GM20431 (cell line): Measurements from ENCODE around the gene PODXL2.
"Not testable (repeated sequence)": the region's sequence is repeated elsewhere in the genome, so short reads cannot be mapped to it uniquely, and the experiment has no call there.

ENCODE experiments used
- in situ Hi-C: fragments of 300-500 bp; cut with MseI, MboI; formaldehyde crosslinking; loops from one replicate; pipeline ENCODE4 v1.15.0; 2020; ENCODE audit warnings: low sequenced_read_pairs; ENCODE audit not compliant: unreplicated experiment

The PODXL2 gene

DNA sequence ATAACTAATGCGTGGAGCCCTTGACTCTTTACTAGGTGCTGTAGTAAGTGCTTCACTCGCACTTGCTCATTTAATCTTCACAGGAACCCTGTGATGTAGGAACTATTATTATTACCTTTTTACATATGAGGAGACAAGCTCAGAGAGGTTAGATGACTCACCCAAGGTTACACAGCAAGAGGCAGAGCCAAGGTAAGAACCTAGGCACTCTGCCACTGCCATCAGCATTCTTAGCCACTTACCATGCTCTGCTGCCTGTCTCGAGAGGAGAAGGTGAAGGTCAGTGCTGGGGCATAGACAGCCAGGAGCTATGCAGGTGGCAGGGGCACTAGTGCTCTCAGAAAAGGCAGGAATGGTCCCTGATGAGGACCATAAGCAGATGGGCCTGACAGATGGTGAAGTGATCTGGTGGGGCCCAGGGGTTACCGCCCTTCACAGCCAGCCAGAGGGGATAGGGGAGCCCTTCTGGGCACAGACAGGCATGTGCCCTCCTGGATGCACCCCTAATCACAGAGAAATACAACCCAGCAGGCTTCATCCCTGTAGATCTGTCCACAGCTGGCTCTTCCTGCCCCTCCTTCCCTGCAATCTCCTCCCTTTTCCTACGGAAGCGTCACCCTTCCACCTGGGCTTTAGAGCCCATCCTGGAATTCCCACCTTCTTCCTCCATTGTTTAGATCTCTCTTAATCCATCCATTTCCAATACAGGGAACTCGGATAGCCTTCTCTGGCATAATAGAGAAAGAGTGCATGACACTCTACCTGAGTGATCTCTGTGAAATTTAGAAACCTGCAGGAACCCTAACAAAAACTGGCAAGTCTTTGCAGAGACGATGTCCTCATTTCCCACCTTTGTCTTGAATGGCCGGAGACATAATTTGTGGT is 70.7 kb downstream of the PODXL2 start:
- in situ Hi-C loops, result no loop called here

DNA sequence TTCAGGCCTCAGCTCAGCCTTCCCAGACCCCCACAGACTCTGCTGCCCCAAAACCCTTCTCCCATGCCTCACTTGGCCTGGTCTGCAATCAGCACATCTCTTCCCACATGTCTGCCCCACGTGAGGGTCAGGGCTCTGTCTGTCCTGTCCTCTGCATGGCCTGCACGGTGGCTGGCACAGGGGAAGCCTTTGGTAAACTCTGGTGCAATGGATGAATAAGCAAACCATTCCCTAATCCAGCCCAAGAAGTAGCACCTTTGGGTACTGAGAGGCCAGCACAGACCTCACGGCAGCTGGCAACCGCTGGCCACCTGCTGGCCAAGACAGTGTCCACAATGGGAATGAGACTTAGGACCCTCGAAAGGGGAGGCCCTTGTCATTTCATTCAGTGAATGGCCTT is 71.4 kb downstream of the PODXL2 start:
- in situ Hi-C loops, result no loop called here

DNA sequence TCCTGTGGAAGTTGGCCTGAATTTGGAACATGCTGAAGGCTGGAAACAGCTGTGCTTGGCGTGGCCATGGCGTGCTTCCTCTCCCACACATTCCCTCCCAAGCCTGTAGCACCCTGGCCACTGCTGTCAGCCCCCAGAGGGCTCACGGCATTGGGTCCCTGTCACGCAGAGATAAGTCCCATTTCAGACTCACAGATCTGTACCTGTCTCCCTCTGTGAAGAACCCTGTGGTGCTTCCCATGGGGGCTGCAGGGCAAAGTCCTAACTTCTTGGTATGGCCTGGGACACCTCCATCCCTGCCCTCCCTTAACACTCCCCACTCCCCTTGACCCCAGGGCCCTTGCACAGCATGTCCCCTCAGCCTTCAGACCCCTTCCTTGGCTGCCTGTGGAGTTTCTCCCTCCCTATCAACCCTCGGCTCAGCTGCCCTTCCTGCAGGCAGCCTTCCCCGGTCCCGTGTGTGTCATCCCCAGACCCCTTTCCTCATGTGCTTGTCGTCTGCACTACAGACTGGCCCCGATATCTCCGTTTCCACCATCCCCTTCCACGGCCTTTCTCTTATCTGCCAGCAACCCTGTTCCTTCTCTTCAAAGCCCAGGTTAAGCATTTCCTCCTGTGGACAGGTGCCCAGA is 72.4 kb downstream of the PODXL2 start:
- in situ Hi-C loops, result no loop called here

DNA sequence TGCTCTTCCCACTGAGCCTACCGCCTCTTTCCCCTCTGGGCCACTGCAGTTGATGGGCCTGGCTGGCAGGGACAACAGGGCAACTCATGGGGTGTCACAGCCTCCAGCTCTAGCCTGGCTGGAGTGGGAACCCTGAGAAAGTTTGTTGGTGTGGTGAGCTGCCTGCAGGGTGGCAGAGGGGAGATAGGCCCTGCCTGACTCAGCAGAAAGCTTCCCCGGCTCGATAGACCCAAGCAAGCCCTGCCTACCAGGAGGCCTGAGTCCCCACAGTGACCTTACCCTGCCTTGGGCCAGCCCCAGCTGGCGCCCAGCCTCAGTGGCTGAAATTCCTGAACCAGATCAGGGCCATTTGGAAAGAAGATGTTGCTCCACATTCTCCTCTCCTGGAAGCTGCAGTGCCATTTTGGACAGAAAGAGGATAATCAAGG is 73.2 kb downstream of the PODXL2 start:
- in situ Hi-C loops, result no loop called here

DNA sequence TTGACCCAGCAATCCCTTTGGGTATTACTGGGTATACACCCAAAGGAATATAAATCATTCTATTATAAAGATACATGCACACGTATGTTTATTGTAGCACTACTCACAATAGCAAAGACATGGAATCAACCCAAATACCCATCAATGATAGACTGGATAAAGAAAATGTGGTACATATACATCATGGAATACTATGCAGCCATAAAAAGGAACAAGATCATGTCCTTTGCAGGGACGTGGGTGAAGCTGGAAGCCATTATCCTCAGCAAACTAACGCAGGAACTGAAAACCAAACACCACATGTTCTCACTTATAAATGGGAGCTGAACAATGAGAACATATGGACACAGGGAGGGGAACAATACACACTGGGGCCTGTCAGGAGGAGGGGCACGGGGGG is 75.9 kb downstream of the PODXL2 start:
- in situ Hi-C loops, result not testable (repeated sequence)

DNA sequence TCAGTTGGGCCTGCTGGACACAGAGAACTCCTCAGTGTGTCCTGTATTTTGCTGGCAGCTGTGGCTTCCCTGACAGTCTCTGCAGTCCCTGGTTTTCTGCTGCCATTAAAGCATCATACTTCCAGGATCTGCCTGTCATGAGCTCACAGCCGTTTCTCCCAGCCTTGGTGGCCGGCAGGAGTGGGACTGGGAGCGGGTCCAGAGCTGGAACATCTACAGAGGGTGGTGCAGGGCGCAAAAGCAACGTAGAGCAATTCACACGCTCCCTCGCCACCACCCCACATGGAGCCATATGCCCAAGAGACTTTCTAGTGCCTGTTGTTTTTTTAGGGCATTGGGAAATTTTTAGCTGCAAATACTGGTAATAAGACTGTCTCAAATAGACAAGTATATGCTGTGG is 77.3 kb downstream of the PODXL2 start:
- in situ Hi-C loops, result no loop called here

DNA sequence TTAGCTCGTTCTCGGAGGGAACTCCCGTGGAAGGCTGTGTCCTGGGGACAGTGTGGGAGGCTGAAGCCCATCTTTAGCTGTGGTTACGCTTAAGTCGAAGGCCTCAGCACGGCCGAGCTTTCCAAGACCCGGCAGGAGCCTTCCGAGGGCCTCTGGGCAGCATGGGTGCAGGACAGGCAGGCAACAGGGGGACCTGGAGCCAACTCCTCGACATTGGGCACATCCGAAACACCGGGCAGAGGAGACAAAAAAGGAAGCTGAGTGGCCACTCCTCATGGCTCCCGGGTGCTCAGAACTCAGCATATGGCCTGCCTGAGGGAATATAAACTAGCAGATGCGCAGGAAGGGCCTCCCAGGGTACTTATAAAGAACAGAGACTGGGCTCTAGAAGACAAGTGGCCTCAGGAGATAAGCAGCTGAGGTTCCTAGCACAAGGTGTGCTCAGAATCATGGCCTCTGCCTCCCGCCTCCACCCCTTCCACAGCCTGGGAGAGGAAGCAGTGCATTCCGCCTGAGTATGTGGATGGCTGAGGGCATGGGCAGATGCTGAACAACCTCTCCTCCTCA is 77.9 kb downstream of the PODXL2 start:
- in situ Hi-C loops, result no loop called here

DNA sequence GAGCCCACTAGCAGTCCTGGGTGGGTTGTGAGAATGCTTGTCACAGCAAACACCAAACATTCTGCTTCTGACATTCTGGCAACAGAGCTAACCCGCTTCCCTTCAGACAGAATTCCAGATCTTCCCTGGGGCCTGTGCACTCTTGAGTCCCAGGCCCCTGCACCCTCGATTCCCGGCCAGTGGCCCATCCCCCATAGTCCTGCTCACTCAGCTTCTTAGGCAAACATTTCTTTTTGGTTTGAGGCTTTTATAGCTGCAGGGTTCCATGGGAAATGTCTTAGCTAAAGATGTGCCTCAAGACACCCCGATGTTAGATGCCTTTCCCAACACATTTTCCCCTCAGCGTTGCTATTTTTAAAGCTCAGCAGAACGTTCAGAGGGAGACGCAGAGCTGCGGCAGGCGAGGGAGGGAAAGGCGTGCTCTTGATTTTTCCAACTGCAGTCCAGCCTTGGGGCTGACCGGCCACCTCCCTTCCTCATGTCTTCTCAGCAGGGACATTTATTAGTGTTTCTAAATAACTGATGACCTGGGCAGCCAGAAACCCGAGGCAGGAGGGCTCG is 78.9 kb downstream of the PODXL2 start:
- in situ Hi-C loops, result no loop called here

DNA sequence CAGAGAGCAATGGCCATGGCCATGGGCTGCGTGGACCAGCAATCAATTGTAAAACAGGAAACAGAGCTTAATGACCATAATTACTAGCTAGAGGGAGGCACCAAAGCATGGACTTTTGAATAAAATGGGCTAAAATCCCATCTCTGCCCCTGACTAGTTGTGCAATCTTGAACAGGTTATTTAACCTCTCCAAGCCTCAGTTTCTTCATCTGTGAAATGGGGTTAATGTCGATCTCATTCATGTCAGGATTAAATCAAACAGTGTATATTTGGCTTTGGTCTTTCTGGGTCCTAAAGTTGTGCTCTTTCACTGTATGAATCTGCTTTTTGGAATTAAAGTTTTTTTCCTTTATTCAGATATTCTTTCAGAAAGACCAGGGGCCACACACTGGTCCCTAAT is 79.9 kb downstream of the PODXL2 start:
- in situ Hi-C loops, result no loop called here

DNA sequence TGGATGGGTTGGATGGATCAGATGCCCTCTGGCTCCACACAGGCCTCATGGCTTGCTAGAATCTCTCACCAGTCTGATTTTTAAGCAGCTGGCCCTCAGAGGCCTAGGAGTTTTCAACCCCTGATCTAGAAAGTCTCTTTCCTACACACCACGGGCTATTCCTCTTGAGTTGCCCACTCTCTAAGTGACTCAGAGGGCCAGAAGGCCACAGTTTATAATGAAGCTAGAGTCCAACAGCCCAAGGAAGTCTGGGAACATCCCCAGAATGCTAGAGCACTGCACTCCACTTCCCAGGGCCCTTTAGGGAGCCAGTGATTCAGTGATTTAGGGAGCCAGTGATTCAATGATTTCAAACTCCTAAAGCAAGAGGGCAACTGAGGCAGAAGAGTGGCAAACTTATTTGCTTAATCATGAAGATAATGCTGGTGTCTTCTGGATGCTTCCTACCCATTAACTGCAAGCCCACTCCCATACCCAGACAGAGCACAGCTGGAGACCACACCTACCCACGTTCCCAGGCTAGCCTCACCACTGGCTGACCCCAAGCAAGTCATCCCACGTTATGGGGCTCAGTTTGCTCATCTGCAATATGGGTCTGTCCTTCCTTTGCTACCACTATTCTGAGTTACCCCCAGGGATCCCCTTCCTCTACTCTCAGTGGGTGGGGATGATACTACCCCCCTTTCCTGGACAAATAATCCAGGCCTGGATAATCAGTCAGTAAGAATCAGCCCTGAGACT is 80.5 kb downstream of the PODXL2 start:
- in situ Hi-C loops, result no loop called here

DNA sequence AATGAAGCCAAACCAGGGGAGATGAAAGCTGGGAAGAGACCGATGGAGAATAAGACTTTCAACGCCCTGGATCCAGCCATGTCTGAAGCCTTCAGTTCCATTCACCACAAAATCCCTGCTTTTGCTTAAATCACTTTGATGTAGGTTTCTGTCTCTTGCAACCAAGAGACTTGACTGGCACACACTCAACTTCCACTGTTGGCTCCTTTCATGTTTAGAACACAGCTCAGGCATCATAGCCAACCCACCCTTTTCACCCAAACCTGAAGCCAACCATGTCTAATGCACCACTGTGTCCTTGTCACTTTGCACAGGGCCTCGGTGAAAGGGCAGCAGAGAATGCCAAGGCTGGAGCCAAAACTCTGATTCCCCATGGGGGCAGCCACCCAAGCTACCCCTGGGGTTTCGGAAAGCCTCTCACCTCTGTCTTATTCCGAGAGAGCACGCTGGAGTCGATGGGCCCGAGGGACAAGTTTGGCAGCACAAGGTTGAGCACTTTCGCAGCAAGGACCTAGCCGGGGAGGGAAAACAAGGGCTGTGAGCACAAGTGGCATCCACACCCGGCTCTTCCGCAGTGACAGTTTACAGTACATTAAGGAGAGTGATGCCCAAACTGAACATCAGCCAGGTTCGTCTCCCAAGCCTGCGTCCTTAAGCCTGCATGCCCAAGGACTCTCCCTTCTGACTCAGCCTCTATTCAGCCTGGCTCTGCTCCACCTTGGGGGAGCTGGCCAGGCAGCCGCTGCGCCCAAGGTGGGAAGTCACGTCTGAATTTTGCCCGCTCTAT is 81.4 kb downstream of the PODXL2 start:
- in situ Hi-C loops, result no loop called here

DNA sequence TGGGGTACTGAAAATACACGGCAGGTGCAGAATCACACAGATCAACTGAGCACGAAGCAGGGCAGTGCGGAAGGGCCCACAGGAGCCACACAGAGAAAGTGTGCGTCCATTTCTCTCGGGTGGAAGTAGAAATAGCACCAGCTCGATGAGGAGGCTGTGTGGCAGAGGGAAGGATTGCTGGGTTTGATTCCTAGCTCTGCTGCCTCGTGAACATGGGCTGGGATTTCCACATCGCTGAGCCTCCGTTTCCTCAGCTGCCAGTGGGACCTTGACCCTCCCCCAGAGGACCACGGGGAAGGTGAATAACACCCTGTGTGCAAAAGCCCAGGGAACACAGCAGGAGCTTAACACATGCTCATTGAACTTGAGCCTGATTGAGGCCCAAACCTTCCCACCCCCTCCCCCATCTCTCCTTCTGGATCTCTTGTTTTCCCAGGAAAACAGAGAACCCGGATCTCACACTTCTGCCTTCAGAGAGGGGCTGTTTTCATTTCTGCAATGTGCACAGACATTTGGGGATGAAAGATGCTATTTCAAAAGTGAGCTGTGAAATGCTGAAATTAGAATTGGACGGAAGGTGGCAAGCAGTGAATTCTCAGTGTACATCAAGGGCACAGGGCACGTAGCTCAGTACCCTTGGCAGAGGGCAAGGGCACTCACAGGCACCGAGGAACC is 82.2 kb downstream of the PODXL2 start:
- in situ Hi-C loops, result no loop called here

DNA sequence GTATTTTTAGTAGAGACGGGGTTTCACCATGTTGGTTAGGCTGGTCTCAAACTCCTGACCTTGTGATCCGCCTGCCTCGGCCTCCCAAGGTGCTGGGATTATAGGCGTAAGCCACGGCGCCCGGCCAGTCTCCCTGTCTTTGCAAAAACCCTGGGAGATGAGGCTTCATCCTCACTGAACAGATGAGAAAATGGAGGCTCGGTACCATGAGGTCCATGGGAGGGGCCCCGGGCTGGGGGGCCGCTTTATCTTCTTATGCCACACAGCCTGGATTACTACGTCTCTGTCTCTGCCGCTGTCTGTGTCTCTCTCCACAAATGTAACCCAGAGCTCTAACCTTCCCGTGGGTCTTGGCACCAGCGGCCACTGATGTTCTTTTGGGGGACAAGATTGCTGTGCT is 82.9 kb downstream of the PODXL2 start:
- in situ Hi-C loops, result no loop called here

DNA sequence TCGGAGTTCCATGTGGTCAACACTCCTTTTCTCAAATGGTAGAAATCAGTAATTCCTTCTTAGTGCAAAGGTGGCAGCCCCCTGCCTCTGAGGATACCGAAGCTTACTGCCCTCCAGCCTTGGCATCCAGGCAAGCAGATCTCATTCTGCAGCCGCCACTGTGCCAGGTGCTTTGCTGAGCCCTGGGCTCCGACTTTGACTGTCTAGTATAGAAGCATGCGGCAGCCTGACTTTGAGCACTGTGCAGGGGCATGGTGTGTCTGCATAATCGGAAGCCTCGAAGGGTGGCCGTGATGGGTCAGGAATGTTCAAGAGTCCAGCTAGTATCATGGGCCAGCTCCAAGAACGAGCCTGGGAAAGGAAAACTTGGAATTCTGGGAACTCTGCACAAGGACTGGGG is 83.5 kb downstream of the PODXL2 start:
- in situ Hi-C loops, result no loop called here

DNA sequence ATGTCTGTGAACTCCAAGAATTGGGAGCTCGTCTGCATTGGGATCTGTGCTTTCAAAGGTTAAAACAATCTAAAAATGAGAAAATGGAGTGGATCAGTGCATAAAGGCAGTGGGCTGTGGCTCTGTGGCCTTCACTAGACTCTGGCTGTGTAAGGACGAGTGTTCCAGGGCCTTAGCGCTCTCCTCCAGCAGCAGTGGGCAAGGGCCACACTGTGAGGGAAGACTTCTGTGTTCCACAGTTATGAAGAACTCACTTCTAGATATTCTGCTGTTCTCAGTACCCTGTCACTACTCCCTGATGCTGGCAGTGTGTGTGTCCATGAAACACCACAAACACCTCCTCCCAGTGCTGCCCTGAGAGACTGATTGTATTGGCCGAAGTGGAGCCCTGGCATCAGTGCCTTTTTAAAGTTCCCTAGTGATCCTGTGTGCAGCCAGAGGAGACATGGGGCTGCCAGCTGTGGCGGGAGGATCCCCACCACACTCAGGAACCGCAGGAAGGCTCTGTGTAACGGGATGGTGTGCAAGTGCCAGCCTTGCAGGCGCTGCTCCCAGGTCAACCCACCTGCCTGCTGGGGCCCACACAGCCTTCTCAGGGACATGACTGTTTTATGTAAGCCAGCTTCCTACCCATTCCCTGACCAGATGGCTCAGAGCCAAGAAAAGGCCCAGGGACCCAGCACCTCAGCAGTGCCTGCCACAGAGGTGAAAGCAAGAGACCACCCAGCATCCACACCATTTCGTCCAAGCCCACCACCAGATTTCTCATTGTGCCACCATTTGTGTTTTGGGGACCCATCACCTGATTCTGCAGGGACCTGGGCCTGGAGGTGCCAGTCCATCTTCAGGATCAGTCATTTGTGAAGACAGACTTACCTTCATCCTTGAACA is 84.1 kb downstream of the PODXL2 start:
- in situ Hi-C loops, result no loop called here

DNA sequence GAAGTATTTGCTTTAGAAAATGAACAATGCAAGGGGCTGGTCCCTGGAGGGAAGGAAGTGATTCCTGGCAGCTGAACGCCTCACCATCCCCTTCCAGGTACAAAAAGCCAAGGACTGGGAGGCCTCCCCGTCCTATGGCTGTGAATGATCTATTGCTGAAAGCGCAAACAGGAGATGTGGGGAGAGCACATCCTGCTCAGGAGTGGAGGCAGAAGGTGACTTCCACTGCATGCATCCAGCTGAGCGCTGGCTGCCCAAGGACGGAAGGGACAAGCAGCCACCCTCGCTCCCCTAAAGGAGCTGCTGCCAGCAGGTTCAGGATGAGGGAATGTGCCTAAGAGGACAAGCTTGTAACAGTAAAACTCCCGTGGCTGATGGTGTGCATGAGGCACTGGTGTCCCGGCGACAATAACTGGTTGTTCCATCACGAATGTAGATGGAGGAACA is 85.2 kb downstream of the PODXL2 start:
- in situ Hi-C loops, result no loop called here

DNA sequence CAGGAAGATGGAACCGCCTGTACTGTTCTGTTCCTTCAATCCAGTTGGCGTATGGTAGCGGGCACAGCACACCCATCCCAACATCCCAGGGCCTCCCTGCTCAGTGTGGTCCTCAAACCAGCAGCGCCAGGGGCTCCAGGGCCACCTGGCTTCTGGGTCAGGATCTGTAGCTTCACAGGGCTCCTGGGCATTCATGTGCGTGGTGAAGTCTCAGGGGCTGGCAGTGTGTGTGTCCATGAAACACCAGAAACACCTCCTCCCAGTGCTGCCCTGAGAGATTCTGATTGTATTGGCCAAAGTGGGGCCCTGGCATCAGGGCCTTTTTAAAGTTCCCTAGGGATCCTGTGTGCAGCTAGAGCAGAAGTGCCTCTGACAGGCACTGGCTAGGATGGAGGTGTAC is 85.9 kb downstream of the PODXL2 start:
- in situ Hi-C loops, result no loop called here

DNA sequence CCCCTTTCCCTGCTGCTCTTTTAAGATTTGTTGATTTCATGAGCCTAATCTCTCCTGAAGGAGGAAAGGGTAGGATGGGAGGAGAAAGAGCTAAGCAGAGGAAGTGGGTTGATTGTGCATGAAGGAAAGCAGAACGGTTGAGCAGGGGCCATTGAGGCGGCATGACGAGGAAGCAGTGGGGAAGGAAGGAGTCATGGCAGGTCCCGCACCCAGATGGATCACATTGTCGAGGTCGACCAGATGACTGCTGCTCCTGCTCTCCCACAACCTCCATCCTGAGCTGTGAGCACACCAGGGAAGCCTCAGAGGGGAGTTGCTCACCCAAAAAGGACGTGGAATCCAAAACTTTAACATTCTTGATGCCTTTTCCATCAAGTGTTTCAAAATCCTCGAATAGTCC is 86.5 kb downstream of the PODXL2 start:
- in situ Hi-C loops, result no loop called here
